Panc1 (cell line): ENCODE measurements around the gene HOXB7.

Source experiments
- CTCF ChIP-seq: fragments of 450-650 bp; IDR thresholded peaks from 2 replicates; pipeline ENCODE4 v1.5.1; 2017; ENCODE audit warnings: mild to moderate bottlenecking
- POLR2AphosphoS5 ChIP-seq: IDR thresholded peaks from 2 replicates; pipeline ENCODE4 v1.6.1; 2012; ENCODE audit warnings: mild to moderate bottlenecking, low read depth, low read length, moderate library complexity
- REST ChIP-seq, 2 experiments: IDR thresholded peaks; 2 replicates each; pipeline ENCODE4 v1.6.1; 2011 to 2012; ENCODE audit warnings: low read depth in 2 of 2, control low read depth in 1 of 2, low read length in 1 of 2, mild to moderate bottlenecking in 1 of 2, moderate library complexity in 1 of 2; ENCODE audit not compliant: insufficient read depth in 1 of 2
- SIN3A ChIP-seq: IDR thresholded peaks from 2 replicates; pipeline ENCODE4 v1.6.1; 2012; ENCODE audit warnings: low read depth, mild to moderate bottlenecking, low read length, moderate library complexity, borderline replicate concordance; ENCODE audit not compliant: insufficient read depth
- TCF7L2 ChIP-seq: IDR thresholded peaks from 2 replicates; pipeline ENCODE4 v1.6.1; 2011; ENCODE audit warnings: mild to moderate bottlenecking, low read depth, low read length, inconsistent platforms

- TF ChIP-seq POLR2AphosphoS5 = peak; percentile 64
- peak; percentile 41 for TF ChIP-seq CTCF
- TF ChIP-seq REST (IDR thresholded peaks at IDR 0.05; ENCODE audit: insufficient read depth in 1 of 2, low read depth in 2 of 2, low read length in 1 of 2) = no peak
- 0 out of 2 replicates have a peak, but pooled peaks have one; percentile 42 for TF ChIP-seq SIN3A
- TF ChIP-seq TCF7L2 = no peak
Observed at GRCh38 chr17:48596735-48597527, 13.9 kb downstream of the HOXB7 start.
